Adrenal gland (tissue), 12 donors: ENCODE data around the gene TXNDC16. TPM values are rescaled to one million over a fixed set of nuclear protein-coding genes. Genes with fewer than 3 reads are reported as not detected.

ENCODE experiments used
- DNase-seq, 7 donors: peaks; one replicate each; pipeline ENCODE4 v3.0.0-alpha.2; 2019 to 2020
- H3K27ac ChIP-seq, 5 donors: fragments of 200-600 bp; sonication (generic) in 4 of 5; 1 replicate in 3 of 5; 2 replicates in 2 of 5; pipeline versions ENCODE4 v1.5.1 to v1.8.0; 2016 to 2020; ENCODE audit warnings: mild to moderate bottlenecking in 1 of 5
- H3K27me3 ChIP-seq: fragments of 200-600 bp; 2 replicates; pipeline ENCODE4 v1.8.0; 2021
- H3K36me3 ChIP-seq, 2 donors: fragments of 200-600 bp; replicated peaks in 1 of 2; 1 replicate in 1 of 2; 2 replicates in 1 of 2; pipeline versions ENCODE4 v1.5.1 to v1.8.0; 2018 to 2022
- H3K4me1 ChIP-seq, 2 donors: fragments of 200-600 bp; replicated peaks in 1 of 2; 1 replicate in 1 of 2; 2 replicates in 1 of 2; pipeline versions ENCODE4 v1.5.1 to v1.8.0; 2018 to 2021
- H3K4me3 ChIP-seq, 4 donors: fragments of 200-600 bp; sonication (generic) in 3 of 4; one replicate each; pipeline ENCODE4 v1.5.1; 2016 to 2018
- H3K9me3 ChIP-seq, 3 donors: fragments of 200-600 bp; sonication (generic) in 1 of 3; replicated peaks in 1 of 3; 1 replicate in 2 of 3; 2 replicates in 1 of 3; pipeline versions ENCODE4 v1.5.1 to v1.8.0; 2016 to 2021
- CTCF ChIP-seq, 6 experiments: fragments of 450-650 bp in 4 of 6; fragments of 200-600 bp in 2 of 6; sonication (generic) in 1 of 6; IDR thresholded peaks; 1 replicate in 5 of 6; 2 replicates in 1 of 6; pipeline versions ENCODE4 v1.5.1 to v1.8.0; 2016 to 2021; ENCODE audit warnings: antibody characterized with exemption in 6 of 6, mild to moderate bottlenecking in 2 of 6, moderate library complexity in 1 of 6
- POLR2A ChIP-seq, 2 donors: fragments of 450-650 bp; IDR thresholded peaks; one replicate each; pipeline ENCODE4 v1.6.1; 2017; ENCODE audit warnings: antibody characterized with exemption in 2 of 2, mild to moderate bottlenecking in 2 of 2, moderate library complexity in 1 of 2
- WGBS, 4 donors: extraction: QIAGEN DNeasy Blood & Tissue Kit in 2 of 4; methylation state at CpG; one replicate each; pipeline versions ENCODE4 v1.1.5 to v1.1.7; 2013 to 2017; 5-methylcytosine and 5-hydroxymethylcytosine counted together
- intact Hi-C, 2 donors: fragments of 100-400 bp; cut with DNase I; formaldehyde crosslinking; loops; one replicate each; pipeline versions ENCODE4 v1.14.1 to v1.15.0; 2022 to 2023
- polyA plus RNA-seq, 3 donors: library from polyadenylated mRNA; stranded (reverse); fragments of 200-250 nt in 2 of 3; fragments of 350-450 nt in 1 of 3; fragmentation: Illumina TruSeq in 1 of 3; extraction: RNeasy Lipid Tissue Mini Kit (QIAGEN cat#74804) in 1 of 3; gene quantifications; one replicate each; pipeline ENCODE4 v1.2.3, GENCODE V29; 2013 to 2014
- total RNA-seq, 9 donors: library from RNA; depleted of rRNA in 4 of 9; stranded (reverse); fragments of >200 nt in 4 of 9; fragments of 120-200 nt in 1 of 9; fragmentation: NEBNext Ultra II Directional in 1 of 9; extraction: Animal tissue kit (Norgen Biotek cat#: 25700) in 1 of 9; gene quantifications; one replicate each; pipeline versions ENCODE4 v1.1.0 to v1.2.4, GENCODE V29; 2013 to 2023
- donor health status: healthy with polysubstance abuse.
- donor health status: Bipolar disorder and iron deficiency.
- donor health status: DM: yes; HTN: yes; CAD: no.
- donor health status: DM: no; HTN: no; CAD: no.
- donor health status: DM: no; HTN: no; CAD: no.
- donor health status: DM: yes; HTN: yes; CAD: no.

Gene TXNDC16
- total and polyA plus RNA-seq, 12 donors = 1.3 to 7.2 (median 5.6) TPM

GRCh38 chr14:52457411-52457810 lies 94.9 kb downstream of the TXNDC16 start:
- TF ChIP-seq CTCF (IDR thresholded peaks at IDR 0.05) = no peak
- intact Hi-C loops = no loop called here
- H3K27ac ChIP-seq = no peak overlapping the region
- H3K9me3 ChIP-seq = no peaks in the 10 kb centered on the region
- no peaks in the 10 kb centered on the region for H3K4me1 ChIP-seq
- H3K27me3 ChIP-seq = no peaks in the 10 kb centered on the region
- DNase-seq = no peak
- H3K4me3 ChIP-seq = no peak overlapping the region
- no peaks in the 10 kb centered on the region for H3K36me3 ChIP-seq

GRCh38 chr14:52455291-52456088 lies 96.8 kb downstream of the TXNDC16 start:
- H3K4me1 ChIP-seq = no peaks in the 10 kb centered on the region
- H3K4me3 ChIP-seq = no peak overlapping the region
- H3K36me3 ChIP-seq = no peaks in the 10 kb centered on the region
- no peak for DNase-seq
- no peaks in the 10 kb centered on the region for H3K27me3 ChIP-seq
- WGBS, 4 donors = 59 to 64% (median 61%) methylated on average over 3 of the region's 3 CpGs
- intact Hi-C loops = no loop called here
- no peak overlapping the region for H3K27ac ChIP-seq
- no peaks in the 10 kb centered on the region for H3K9me3 ChIP-seq
- TF ChIP-seq POLR2A (IDR thresholded peaks at IDR 0.05) (no peak), CTCF (IDR thresholded peaks at IDR 0.05) (no peak)

- H3K4me3 ChIP-seq = no peak overlapping the region
- 97 to 98% (median 98%) methylated on average over 3 of the region's 3 CpGs for WGBS, 4 donors
- H3K9me3 ChIP-seq = no peaks in the 10 kb centered on the region
- no peaks in the 10 kb centered on the region for H3K36me3 ChIP-seq
- intact Hi-C loops = no loop called here
- no peak for DNase-seq
- TF ChIP-seq CTCF (IDR thresholded peaks at IDR 0.05) (no peak), POLR2A (IDR thresholded peaks at IDR 0.05) (no peak)
- H3K4me1 ChIP-seq = no peaks in the 10 kb centered on the region
- no peaks in the 10 kb centered on the region for H3K27me3 ChIP-seq
- no peak overlapping the region for H3K27ac ChIP-seq
Observed at GRCh38 chr14:52447236-52447635, 105.1 kb downstream of the TXNDC16 start.

GRCh38 chr14:52446355-52446754 lies 106.0 kb downstream of the TXNDC16 start:
- intact Hi-C loops = no loop called here
- Histone ChIP-seq H3K4me3 (no peak overlapping the region), H3K9me3 (no peaks in the 10 kb centered on the region), H3K27me3 (no peaks in the 10 kb centered on the region), H3K36me3 (no peaks in the 10 kb centered on the region), H3K4me1 (no peaks in the 10 kb centered on the region), H3K27ac (no peak overlapping the region)
- no peak for TF ChIP-seq POLR2A (IDR thresholded peaks at IDR 0.05)
- no peak for TF ChIP-seq CTCF (IDR thresholded peaks at IDR 0.05)
- DNase-seq = no peak
